SK-N-MC (cell line): ENCODE data around the gene MT1HL1.

Experiments
- DNase-seq: peaks from one replicate; pipeline ENCODE4 v3.0.0-alpha.2; 2011; ENCODE audit warnings: low read depth, low spot score
- H3K27ac ChIP-seq: fragments of 200-600 bp; sonication (generic); 2 replicates; pipeline ENCODE4 v1.5.1; 2016; ENCODE audit warnings: mixed run types
- H3K36me3 ChIP-seq: fragments of 200-600 bp; sonication (generic); 2 replicates; pipeline ENCODE4 v1.6.1; 2017; ENCODE audit warnings: antibody characterized with exemption, low read length, mixed read lengths; ENCODE audit not compliant: insufficient read depth
- H3K4me3 ChIP-seq: fragments of 200-600 bp; sonication (generic); 2 replicates; pipeline ENCODE4 v1.5.1; 2016
- H3K9ac ChIP-seq: fragments of 200-600 bp; sonication (generic); 2 replicates; pipeline ENCODE4 v1.8.0; 2017; ENCODE audit warnings: mixed run types, mixed read lengths; ENCODE audit not compliant: insufficient read length
- H3K9me3 ChIP-seq: fragments of 200-600 bp; sonication (generic); 2 replicates; pipeline ENCODE4 v1.6.1; 2017; ENCODE audit warnings: low read depth, mild to moderate bottlenecking, antibody characterized with exemption, low read length, moderate library complexity, mixed read lengths
- EZH2 ChIP-seq: fragments of 200-600 bp; sonication (generic); IDR thresholded peaks from one replicate; pipeline ENCODE4 v1.6.1; 2017; ENCODE audit warnings: antibody characterized with exemption
- FOXP2 ChIP-seq: optimal IDR thresholded peaks from 2 replicates; pipeline ENCODE3; 2011; ENCODE audit warnings: mild to moderate bottlenecking, moderate library complexity; ENCODE audit not compliant: insufficient read depth; ENCODE audit errors: extremely low read length, control extremely low read depth
- POLR2AphosphoS5 ChIP-seq: IDR thresholded peaks from 2 replicates; pipeline ENCODE4 v1.6.1; 2012; ENCODE audit warnings: mild to moderate bottlenecking, low read depth, low read length, borderline replicate concordance

Gene MT1HL1

DNA sequence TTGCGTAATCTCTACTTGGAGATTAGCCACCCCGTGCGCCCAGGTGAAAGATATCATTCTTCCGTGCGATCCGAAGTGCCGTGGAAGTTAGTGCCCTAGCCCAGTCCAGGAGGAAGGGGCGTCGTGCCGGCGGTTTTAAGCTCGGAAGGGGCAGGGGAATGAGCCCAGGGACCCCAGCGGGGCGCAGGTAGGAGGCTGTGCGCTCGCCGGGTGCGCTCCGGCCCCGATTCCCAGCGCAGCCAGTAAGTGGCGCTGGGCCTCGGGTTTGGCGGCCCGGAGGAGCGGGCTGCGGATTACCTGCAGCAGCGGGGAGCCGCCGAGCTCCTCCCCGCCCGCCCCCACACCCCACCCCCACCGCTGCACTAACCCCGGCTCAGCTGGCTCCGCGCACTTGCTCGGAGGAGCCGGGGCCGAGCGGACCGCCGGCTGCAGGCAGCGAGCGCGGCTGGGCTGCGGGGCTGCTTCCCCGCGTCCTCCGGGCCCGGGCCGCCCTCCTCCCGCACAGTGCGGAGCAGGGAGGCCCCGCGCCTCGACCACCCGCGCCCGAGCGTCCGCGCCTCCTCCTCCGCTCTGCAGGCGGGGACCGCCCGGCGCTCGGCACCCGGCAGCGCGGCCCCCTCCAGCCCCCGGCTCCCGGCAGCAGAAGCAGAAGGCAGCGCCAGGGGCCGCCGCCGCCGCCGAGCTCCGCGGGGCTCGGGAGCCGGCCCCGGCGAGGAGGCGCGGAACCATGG, 37.7 kb upstream of the MT1HL1 start, which contains the start of gene RYR2:
Gene RYR2 (plus strand): TSS at position 390 of the 731 bp plus-strand sequence. CDS start 338 bp downstream, at position 728.
- Histone ChIP-seq H3K9me3 (no peaks in the 10 kb centered on the region), H3K9ac (peak within 1 kb of the TSS; percentile 4), H3K36me3 (no peaks in the 10 kb centered on the region), H3K27ac (no peak within 1 kb of the TSS), H3K4me3 (peak within 1 kb of the TSS; percentile 91)
- no peak for DNase-seq
- TF ChIP-seq EZH2 (no peak), FOXP2 (no peak), POLR2AphosphoS5 (no peak)

DNA sequence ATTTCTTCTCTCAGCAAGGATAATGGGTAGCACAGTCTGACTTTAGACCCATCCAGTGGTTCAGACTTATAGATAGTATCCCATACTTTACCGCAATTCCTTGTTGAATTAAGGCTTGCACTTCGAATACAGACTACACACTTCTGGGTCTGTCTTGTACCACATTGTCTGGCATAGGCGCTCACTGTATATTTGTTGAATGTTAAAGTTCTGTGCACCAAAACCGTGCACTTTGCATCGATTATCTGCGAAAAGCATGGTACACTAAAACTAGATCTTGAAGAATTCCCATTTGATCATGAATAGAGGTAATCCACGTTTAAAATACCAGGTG, 37.2 kb upstream of the MT1HL1 start:
- Histone ChIP-seq H3K4me3 (peak overlapping the region; percentile 64), H3K9ac (no peak overlapping the region), H3K9me3 (no peaks in the 10 kb centered on the region), H3K36me3 (no peaks in the 10 kb centered on the region), H3K27ac (no peak overlapping the region)
- DNase-seq, result no peak
- TF ChIP-seq POLR2AphosphoS5 (no peak), FOXP2 (no peak), EZH2 (no peak)

DNA sequence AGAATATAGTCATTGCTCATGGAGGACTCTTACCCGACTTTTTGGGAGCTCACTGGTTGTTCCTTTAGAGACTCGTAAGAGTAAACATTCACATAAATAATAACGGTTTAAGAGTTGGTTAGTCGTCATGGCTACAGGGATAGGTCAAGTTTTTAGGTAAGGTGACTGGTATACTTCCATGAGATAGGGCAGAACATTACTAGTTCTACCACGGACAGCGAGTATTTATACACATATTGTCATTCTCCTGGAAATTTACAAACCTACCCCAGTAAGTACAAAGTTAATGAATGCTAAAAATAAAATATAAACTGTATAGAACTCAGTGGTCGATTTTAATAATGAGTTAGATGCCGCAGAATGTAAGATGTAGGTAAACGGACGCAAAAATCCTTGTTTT, 36.6 kb upstream of the MT1HL1 start:
- H3K9me3 ChIP-seq, result no peaks in the 10 kb centered on the region
- no peak overlapping the region for H3K4me3 ChIP-seq
- DNase-seq, result no peak

DNA sequence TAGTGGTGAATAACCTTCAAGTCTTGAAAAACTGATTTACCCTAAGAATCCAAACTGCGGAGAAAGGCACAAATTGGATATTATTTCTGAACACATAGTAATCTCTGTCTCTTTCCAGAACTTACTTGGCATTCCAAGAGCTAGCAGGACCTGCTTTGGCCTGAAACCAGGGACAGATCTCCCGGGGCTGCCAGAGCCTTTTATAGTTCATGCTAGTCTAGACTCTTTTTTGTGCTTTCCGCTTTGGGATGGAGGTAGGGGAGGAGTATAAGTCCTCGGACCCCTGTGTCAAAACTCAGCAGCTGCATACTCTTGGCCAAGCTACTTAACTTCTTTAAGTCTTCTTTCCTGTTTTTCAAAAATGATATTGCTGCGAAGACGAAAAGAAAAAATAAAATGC, 34.0 kb upstream of the MT1HL1 start:
- Histone ChIP-seq H3K9me3 (no peaks in the 10 kb centered on the region), H3K36me3 (no peaks in the 10 kb centered on the region), H3K9ac (no peak overlapping the region), H3K4me3 (no peak overlapping the region), H3K27ac (no peak overlapping the region)
- no peak for DNase-seq
- TF ChIP-seq FOXP2 (no peak), EZH2 (no peak), POLR2AphosphoS5 (no peak)

More for the DNA sequence above, 36.6 kb upstream of the MT1HL1 start:
- Histone ChIP-seq H3K27ac (no peak overlapping the region), H3K36me3 (no peaks in the 10 kb centered on the region), H3K9ac (no peak overlapping the region)
- no peak for TF ChIP-seq FOXP2
- TF ChIP-seq POLR2AphosphoS5, result no peak
- TF ChIP-seq EZH2, result no peak

DNA sequence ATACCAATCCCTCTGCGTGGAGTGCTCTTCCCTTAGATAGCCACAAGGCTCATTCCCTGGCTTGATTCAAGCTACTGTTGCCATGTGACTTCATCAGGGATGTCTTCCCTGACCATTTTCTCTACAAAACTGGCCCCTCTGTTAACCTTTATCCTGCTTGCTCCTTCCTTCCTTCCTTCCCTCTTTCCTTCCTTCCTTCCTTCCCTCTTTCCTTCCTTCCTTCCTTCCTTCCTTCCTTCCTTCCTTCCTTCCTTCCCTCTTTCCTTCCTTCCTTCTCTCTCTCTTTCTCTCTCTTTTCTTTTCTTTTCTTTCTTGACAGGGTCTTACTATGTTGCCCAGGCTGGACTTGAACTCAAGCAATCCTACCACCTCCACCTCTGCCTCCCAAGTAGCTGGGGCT, 31.5 kb upstream of the MT1HL1 start:
- Histone ChIP-seq H3K4me3 (no peak overlapping the region), H3K36me3 (no peaks in the 10 kb centered on the region), H3K9me3 (no peaks in the 10 kb centered on the region), H3K27ac (no peak overlapping the region), H3K9ac (no peak overlapping the region)
- TF ChIP-seq POLR2AphosphoS5, result no peak
- TF ChIP-seq FOXP2, result no peak
- TF ChIP-seq EZH2, result no peak
- no peak for DNase-seq

DNA sequence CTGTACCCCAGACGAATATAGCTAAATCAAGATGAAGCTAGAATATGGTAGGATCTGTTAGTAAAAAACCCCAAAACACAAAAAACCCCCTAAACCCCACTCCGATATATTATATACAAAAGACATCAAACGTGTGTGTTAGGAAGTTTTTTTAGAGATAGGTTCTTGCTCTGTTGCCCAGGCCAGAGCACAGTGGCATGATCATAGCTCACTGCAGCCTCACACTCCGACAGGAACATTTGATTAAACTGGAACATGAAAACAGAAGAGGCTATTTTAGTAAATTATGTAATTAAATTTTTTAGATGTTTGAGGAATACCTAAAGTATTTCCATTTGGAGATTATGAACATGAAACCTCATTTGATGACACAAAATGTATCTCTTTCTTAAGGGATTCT, 29.6 kb upstream of the MT1HL1 start:
- Histone ChIP-seq H3K9me3 (no peaks in the 10 kb centered on the region), H3K27ac (no peak overlapping the region), H3K9ac (no peak overlapping the region), H3K4me3 (no peak overlapping the region), H3K36me3 (no peaks in the 10 kb centered on the region)
- TF ChIP-seq POLR2AphosphoS5 (no peak), EZH2 (no peak), FOXP2 (no peak)
- no peak for DNase-seq

DNA sequence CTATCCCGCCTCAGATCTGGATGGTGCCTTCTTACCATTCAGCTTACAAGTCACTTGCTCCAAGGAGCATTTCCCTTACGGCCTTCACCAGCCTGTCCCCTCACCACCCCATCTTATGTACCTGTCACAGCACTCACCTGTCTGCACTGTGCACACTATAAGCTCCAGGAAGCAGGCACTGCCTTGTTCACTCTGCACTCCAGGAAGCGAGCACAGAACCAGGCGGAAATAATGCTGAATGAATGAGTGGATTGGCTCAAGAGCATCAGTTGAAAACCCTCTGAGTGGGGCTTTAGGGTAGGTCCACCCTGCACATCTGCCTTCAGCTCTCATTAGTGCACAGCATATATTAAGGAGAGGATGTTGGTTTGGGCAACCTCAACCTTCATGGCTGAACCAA, 28.8 kb upstream of the MT1HL1 start:
- Histone ChIP-seq H3K27ac (no peak overlapping the region), H3K36me3 (no peaks in the 10 kb centered on the region), H3K9ac (no peak overlapping the region), H3K9me3 (no peaks in the 10 kb centered on the region), H3K4me3 (no peak overlapping the region)
- DNase-seq, result no peak
- TF ChIP-seq POLR2AphosphoS5 (no peak), EZH2 (no peak), FOXP2 (no peak)

DNA sequence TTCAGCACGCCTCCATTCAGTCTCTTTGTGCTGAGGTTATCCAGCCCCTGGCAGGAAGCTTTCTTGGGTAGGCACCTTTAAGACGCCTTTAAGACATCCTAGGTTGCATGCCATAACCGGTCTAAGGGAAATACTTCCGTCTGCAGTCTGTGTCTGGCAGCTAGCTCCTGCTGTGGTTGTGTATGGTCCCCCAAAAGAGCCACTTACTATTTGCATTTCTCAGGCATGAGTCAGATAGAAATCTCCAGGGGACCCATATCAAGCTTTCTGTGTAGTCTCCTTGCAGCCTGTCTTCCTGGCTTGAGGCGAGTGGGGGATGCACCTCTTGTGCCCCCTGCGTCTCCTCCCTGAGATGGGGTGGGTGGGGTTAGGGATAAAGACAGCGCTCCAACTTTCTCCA, 27.8 kb upstream of the MT1HL1 start:
- peak overlapping the region; percentile 44 for H3K4me3 ChIP-seq
- no peak overlapping the region for H3K9ac ChIP-seq
- no peak overlapping the region for H3K27ac ChIP-seq
- no peaks in the 10 kb centered on the region for H3K9me3 ChIP-seq
- no peaks in the 10 kb centered on the region for H3K36me3 ChIP-seq
- TF ChIP-seq POLR2AphosphoS5, result no peak
- TF ChIP-seq FOXP2, result no peak
- TF ChIP-seq EZH2, result no peak
- peak; percentile 47 for DNase-seq

DNA sequence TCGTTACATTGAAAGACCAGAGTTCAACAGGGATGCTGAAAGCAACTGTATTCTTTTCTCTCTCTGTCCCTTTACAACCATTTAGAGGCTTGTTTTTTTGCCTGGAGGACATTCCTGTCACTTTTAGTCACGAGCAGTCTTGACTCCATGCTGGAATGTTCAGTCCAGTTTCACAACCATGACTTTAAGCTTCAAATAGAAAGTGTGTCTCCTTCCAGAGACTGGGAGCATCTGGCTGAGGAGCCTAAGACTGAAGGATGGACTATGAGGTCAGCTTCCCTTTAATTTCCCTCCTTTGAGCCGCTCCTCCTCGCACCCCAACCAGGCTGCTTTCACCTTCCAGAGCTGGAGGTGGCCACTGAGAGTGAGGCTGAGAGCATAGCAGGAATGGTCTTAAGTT, 27.2 kb upstream of the MT1HL1 start:
- peak overlapping the region; percentile 44; the same call in 1 of the 2 replicates for H3K4me3 ChIP-seq
- no peak for DNase-seq
- H3K36me3 ChIP-seq, result no peaks in the 10 kb centered on the region
- H3K9ac ChIP-seq, result no peak overlapping the region
- no peak overlapping the region for H3K27ac ChIP-seq
- H3K9me3 ChIP-seq, result no peaks in the 10 kb centered on the region
- no peak for TF ChIP-seq EZH2
- TF ChIP-seq FOXP2, result no peak
- no peak for TF ChIP-seq POLR2AphosphoS5
